Subcutaneous abdominal adipose tissue (tissue), 5 donors: ENCODE data around the gene ALOX5.

Experiments used
- H3K27ac ChIP-seq: one replicate; pipeline ENCODE4 v1.7.0; 2013; ENCODE audit warnings: low read depth, mild to moderate bottlenecking, inconsistent platforms, low read length, moderate library complexity
- H3K27me3 ChIP-seq, 5 donors: one replicate each; pipeline ENCODE4 v1.7.0; 2013; ENCODE audit warnings: low read length in 5 of 5, inconsistent platforms in 1 of 5; ENCODE audit not compliant: control insufficient read depth in 5 of 5, insufficient read depth in 4 of 5
- H3K36me3 ChIP-seq, 5 donors: one replicate each; pipeline ENCODE4 v1.7.0; 2013; ENCODE audit warnings: low read length in 5 of 5; ENCODE audit not compliant: control insufficient read depth in 5 of 5, insufficient read depth in 5 of 5
- H3K4me1 ChIP-seq, 5 donors: one replicate each; pipeline ENCODE4 v1.7.0; 2013; ENCODE audit warnings: low read length in 5 of 5, mild to moderate bottlenecking in 3 of 5, moderate library complexity in 1 of 5; ENCODE audit not compliant: control insufficient read depth in 5 of 5, insufficient read depth in 5 of 5
- H3K4me3 ChIP-seq, 5 donors: one replicate each; pipeline ENCODE4 v1.7.0; 2013; ENCODE audit warnings: low read length in 5 of 5, low read depth in 1 of 5
- H3K9ac ChIP-seq, 5 donors: one replicate each; pipeline ENCODE4 v1.7.0; 2013; ENCODE audit warnings: low read length in 5 of 5, mild to moderate bottlenecking in 4 of 5, moderate library complexity in 3 of 5
- H3K9me3 ChIP-seq, 5 donors: one replicate each; pipeline ENCODE4 v1.7.0; 2013; ENCODE audit warnings: low read length in 5 of 5; ENCODE audit not compliant: control insufficient read depth in 5 of 5
- donor health status: healthy.
- donor health status: healthy.
- donor health status: healthy.
- donor health status: healthy.
- donor health status: healthy.

The ALOX5 gene

GRCh38 chr10:45451407-45451806 lies 77.4 kb downstream of the ALOX5 start:
- Histone ChIP-seq H3K36me3 (peaks cover 0 to 14% (median 12%) of the 10 kb centered on the region in 5 donors), H3K27ac (no peak overlapping the region), H3K9ac (no peak overlapping the region), H3K4me3 (no peak overlapping the region), H3K27me3 (no peaks in the 10 kb centered on the region), H3K4me1 (no peaks in the 10 kb centered on the region), H3K9me3 (no peaks in the 10 kb centered on the region)

- Histone ChIP-seq H3K4me1 (no peaks in the 10 kb centered on the region), H3K4me3 (no peak overlapping the region), H3K36me3 (peaks cover 2 to 23% (median 20%) of the 10 kb centered on the region in 5 donors), H3K9me3 (no peaks in the 10 kb centered on the region), H3K27me3 (no peaks in the 10 kb centered on the region), H3K27ac (no peak overlapping the region), H3K9ac (no peak overlapping the region)
Measured at GRCh38 chr10:45452268-45452667, 78.3 kb downstream of the ALOX5 start.

GRCh38 chr10:45452743-45453452 lies 78.9 kb downstream of the ALOX5 start:
- peaks cover 3 to 29% (median 26%) of the 10 kb centered on the region in 5 donors for H3K36me3 ChIP-seq
- no peaks in the 10 kb centered on the region for H3K27me3 ChIP-seq
- H3K9ac ChIP-seq: no peak overlapping the region
- H3K9me3 ChIP-seq: no peaks in the 10 kb centered on the region
- H3K4me1 ChIP-seq: no peaks in the 10 kb centered on the region
- no peak overlapping the region for H3K27ac ChIP-seq
- no peak overlapping the region for H3K4me3 ChIP-seq

- H3K27ac ChIP-seq: no peak overlapping the region
- H3K27me3 ChIP-seq: no peaks in the 10 kb centered on the region
Measured at GRCh38 chr10:45453639-45454255, 79.7 kb downstream of the ALOX5 start.

GRCh38 chr10:45454262-45454661 lies 80.2 kb downstream of the ALOX5 start:
- Histone ChIP-seq H3K27ac (no peak overlapping the region), H3K4me3 (no peak overlapping the region), H3K4me1 (no peaks in the 10 kb centered on the region), H3K27me3 (no peaks in the 10 kb centered on the region), H3K9ac (peak overlapping the region in 1 of 5 donors; percentile 30), H3K36me3 (peaks cover 3 to 42% (median 40%) of the 10 kb centered on the region in 5 donors), H3K9me3 (no peaks in the 10 kb centered on the region)

More at GRCh38 chr10:45453639-45454255, 79.7 kb downstream of the ALOX5 start:
- Histone ChIP-seq H3K9ac (no peak overlapping the region), H3K36me3 (peaks cover 3 to 37% (median 35%) of the 10 kb centered on the region in 5 donors), H3K4me1 (no peaks in the 10 kb centered on the region), H3K4me3 (no peak overlapping the region), H3K9me3 (no peaks in the 10 kb centered on the region)

- Histone ChIP-seq H3K36me3 (peaks cover 3 to 45% (median 43%) of the 10 kb centered on the region in 5 donors), H3K4me1 (no peaks in the 10 kb centered on the region), H3K9me3 (no peaks in the 10 kb centered on the region), H3K9ac (no peak overlapping the region), H3K27me3 (no peaks in the 10 kb centered on the region), H3K4me3 (no peak overlapping the region), H3K27ac (no peak overlapping the region)
Measured at GRCh38 chr10:45454859-45455258, 80.8 kb downstream of the ALOX5 start.

- H3K4me3 ChIP-seq: no peak overlapping the region
- H3K27ac ChIP-seq: no peak overlapping the region
- no peak overlapping the region for H3K9ac ChIP-seq
- H3K4me1 ChIP-seq: peaks cover 0 to 9% (median 0%) of the 10 kb centered on the region in 5 donors
- no peaks in the 10 kb centered on the region for H3K9me3 ChIP-seq
- no peaks in the 10 kb centered on the region for H3K27me3 ChIP-seq
- peaks cover 7 to 57% (median 51%) of the 10 kb centered on the region in 5 donors for H3K36me3 ChIP-seq
Measured at GRCh38 chr10:45456233-45456632, 82.2 kb downstream of the ALOX5 start.

GRCh38 chr10:45456822-45457221 lies 82.8 kb downstream of the ALOX5 start:
- H3K27me3 ChIP-seq: no peaks in the 10 kb centered on the region
- no peak overlapping the region for H3K4me3 ChIP-seq
- no peaks in the 10 kb centered on the region for H3K9me3 ChIP-seq
- no peak overlapping the region for H3K9ac ChIP-seq
- H3K36me3 ChIP-seq: peaks cover 7 to 59% (median 51%) of the 10 kb centered on the region in 5 donors
- peaks cover 0 to 10% (median under 1%) of the 10 kb centered on the region in 5 donors for H3K4me1 ChIP-seq
- no peak overlapping the region for H3K27ac ChIP-seq

GRCh38 chr10:45457487-45457886 lies 83.5 kb downstream of the ALOX5 start:
- Histone ChIP-seq H3K36me3 (peaks cover 7 to 59% (median 51%) of the 10 kb centered on the region in 5 donors), H3K9me3 (no peaks in the 10 kb centered on the region), H3K9ac (no peak overlapping the region), H3K4me3 (no peak overlapping the region), H3K4me1 (peaks cover 0 to 15% (median 4%) of the 10 kb centered on the region in 5 donors), H3K27ac (no peak overlapping the region), H3K27me3 (no peaks in the 10 kb centered on the region)

GRCh38 chr10:45460235-45460878 lies 86.3 kb downstream of the ALOX5 start:
- H3K27ac ChIP-seq: no peak overlapping the region
- no peaks in the 10 kb centered on the region for H3K9me3 ChIP-seq
- no peaks in the 10 kb centered on the region for H3K27me3 ChIP-seq
- H3K4me3 ChIP-seq: no peak overlapping the region
- H3K4me1 ChIP-seq: peaks cover 0 to 20% (median 8%) of the 10 kb centered on the region in 5 donors
- H3K36me3 ChIP-seq: peaks cover 7 to 63% (median 54%) of the 10 kb centered on the region in 5 donors
- H3K9ac ChIP-seq: no peak overlapping the region
